ENCODE results near the gene RETREG1.
A peak's percentile ranks its signal among the peaks of the same experiment; 100 is the strongest.

Gene RETREG1

DNA sequence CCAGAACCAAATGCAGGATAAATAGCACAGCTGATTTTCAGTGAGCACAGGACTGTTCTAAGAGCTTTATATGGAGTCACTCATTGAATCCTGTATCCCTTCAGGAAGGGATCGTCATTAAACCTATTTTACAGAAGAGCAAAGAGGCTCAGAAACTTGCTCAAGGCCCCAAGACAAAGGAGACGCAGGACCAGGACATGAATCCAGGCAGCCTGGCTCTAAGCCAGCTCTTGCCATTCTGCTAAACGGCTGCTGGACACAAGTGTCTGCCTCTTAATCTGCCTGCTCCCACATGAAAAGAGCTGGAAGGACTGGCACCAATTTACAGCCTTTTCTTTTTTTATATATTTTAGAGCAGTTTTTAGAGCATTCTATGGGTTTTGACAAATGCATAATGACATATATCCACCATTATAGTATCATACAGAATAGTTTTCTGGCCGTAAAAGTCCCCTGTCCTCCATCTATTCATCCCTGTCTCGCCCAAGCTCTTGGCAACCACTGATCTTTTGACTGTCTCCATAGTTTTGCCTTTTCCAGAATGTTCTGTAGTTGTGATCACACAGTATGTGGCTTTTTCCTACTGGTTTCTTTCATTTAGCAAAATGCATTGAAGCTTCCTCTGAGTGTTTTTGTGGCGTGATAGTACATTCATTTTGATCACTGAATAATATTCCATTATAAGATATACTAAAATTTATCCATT is 37.5 kb downstream of the RETREG1 start:
- no peak for DNase-seq

DNA sequence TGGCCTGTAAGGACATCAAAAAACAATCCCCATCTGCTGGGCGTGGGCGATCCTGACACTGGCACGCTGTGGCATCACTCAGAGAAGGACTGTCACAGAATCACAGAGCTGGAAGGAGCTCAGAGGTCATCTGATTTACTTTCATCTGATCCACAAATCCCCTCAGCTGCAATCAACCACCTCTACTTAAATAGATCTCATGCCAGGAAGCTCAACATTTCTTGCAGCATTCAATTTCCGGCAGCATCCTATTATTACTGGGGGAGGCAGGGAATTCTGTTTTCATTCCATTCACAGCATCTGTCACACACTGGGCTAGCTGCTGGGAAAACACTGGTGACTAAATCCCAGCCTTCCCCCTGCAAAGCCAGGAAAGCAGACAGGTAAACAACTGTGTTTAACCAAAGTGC is 38.3 kb downstream of the RETREG1 start:
- no peak for DNase-seq

DNA sequence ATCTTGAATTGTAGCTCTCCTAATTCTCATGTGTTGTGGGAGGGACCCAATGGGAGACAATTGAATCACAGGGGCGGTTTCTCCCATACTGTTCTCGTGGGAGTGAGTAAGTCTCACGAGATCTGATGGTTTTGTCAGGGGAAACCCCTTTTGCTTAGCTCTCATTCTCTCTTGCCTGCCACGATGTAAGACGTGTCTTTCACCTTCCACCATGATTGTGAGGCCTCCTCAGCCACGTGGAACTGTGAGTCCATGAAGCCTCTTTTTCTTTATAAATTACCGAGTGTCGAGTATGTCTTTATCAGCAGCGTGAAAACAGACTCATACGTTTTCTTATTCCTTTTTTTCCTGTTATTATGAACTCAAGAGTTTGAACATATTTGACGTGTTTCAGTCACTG is 39.1 kb downstream of the RETREG1 start:
- DNase-seq, result no peak

DNA sequence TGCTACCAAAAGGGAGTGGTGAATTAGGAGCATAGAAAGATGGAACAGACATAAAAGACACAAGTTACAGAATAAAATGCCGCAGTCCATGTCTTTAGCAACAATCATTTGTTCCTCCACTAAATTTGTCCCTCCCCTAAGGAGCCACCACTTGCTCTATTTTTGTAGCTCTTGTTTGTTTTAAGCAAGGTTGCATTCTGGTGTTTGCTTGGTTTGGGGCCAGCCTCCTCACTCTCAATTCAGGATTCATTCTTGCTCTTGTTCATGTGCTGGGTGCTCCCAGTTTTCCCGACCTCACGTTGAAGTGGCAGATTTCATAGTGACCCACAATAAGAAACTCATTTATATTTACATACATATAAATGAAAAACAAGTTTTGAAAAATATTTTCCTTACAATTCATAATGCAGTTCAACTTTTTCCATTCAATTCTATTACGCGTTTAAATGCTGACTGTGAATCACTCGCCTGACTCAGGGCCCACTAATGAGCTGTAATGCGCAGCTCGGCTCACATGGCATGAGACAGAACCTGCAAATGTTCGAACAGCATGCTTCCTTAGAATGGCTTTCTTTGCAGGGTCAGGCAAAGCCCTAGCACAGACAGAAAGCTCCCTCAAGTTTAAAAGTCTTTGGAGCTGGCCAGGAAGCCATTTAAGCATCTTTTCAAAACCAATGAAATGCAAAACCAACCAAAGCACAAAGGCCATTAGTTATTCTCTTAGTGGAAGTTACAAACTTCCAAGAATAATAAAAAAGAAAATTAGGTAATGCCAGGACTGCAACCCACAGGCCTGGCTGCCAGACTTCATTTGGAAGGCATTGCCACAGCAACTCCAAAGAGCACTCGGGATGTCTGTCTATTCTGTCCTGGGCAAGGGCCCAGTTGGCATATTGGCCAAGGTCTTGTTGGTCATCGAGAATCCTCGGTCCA is 41.7 kb downstream of the RETREG1 start:
- no peak for DNase-seq

DNA sequence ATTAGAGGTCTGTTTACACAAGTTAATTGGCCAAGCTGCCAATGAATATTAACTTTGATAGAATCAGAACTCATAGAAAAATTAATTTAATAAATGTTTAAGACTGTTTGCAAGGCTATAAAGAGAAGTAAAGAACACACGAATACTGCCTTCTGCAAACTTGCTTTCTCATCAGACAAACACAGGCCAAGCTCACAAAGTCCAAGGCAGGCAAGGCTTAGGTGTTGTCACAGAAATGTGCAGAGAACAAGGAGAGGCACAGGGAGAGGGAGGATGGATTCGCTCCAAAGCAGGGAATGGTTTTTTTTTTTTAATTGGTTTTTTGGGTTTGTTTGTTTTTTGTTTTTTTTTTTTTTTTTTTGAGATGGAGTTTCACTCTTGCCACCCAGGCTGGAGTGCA is 43.4 kb downstream of the RETREG1 start:
- DNase-seq, result no peak

DNA sequence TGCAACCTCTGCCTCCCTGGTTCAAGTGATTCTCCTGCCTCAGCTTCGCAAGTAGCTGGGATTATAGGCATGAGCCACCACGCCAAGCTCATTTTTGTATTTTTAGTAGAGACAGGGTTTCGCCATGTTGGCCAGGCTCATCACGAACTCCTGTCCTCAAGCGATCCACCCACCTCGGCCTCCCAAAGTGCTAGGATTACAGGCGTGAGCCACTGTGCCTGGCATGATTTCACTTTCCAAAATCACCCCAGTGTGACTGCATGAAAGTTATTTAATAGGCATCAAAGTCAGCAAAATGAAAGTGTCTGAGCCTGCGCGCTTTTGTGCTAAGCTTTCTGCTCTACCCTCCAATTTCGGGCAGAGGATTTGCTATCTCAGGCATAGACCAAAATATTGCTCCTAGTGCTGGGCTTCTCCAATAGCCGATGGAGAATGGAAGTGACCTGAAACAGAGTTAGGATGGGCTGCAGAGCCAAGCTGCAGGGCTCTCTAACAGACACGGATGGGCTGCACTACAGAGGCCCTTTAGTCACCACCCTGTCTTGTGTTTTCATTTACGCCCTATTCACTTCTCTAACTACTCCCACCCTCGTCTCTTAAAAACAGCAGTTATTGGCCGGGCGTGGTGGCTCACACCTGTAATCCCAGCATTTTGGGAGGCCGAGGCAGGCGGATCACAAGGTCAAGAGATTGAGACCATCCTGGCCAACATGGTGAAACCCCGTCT is 44.3 kb downstream of the RETREG1 start:
- no peak for DNase-seq

DNA sequence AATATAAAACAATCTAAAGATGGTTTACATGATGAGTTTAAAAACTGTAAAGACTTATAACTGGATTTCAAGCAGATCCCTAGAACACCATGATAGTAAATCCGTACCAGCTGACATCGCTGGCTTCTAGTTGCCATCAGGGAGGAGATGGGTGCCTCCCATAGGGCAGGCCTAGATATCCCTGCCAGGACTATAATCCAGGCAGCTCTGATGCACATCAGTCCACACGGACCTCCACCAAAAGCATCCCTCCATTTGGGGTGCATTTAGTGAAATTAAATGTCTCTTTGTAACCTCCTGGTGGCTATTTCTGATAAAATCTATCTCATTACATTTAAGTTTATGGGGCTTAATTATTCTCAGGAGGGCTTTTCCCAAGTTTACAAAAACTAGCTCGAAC is 45.8 kb downstream of the RETREG1 start:
- DNase-seq, result no peak

DNA sequence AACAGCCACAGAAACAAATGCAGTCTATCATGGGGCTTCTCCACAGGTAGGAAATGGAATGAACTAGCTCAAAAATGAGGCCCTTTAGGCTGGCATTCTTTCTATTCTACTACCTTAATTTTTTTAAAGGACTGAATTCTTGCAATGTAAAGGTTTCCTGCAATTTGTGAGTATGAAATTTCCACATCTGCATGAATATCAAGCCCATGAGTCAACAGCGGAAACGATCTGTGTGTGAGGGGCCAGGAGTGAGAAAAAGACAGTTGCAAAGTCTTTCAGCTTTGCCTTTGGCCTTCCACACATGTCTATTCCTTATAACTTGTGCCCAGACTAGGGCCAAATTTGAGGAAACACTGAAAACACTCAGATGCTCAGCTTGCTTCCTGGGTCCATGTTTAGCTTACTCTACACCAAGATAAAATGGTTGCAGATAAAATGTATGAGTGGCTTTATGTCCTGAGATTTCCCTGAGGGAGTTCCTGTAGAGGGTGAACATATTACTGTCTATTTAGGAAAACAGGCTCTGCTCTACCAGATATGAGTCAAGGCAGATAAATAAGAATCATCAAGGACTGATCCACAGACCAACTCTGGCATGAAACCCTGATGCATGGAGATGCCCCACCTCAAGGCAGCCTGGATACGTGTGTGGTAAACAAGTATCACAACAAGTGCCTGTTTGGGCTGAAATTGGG is 46.5 kb downstream of the RETREG1 start:
- no peak for DNase-seq

DNA sequence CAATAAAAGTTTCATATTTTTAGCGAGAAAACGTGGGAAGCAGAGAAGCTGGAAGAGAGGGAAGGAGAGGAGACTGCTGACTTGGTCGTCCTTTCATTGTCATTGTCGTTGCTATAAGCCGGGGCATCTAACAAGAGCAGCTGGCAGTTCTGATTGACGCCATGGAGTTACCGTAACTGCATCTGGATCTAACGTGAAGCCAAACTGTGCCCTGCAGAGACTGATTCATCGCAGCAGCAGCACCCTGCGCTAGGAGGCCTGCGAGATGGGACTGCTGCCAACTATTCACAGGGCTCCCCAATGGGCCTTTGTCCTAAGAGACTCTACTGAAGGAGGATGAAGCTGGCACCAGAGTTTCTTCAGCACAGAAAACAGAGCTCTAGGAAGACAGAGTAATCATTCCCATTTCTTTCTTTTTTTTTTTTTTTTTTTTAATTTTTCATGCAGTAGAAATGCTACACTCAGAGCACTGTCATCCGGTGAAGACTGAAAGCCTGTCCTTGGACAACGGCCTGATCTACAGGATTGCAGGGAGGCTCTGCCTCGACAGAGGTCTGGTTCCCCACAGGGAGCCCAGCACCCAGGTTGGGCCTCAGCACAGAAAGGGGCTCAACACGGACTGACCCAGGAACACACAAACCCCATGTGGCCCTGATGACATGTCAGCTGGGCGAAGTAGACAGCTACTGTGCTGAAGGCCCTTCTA is 47.8 kb downstream of the RETREG1 start:
- no peak for DNase-seq

DNA sequence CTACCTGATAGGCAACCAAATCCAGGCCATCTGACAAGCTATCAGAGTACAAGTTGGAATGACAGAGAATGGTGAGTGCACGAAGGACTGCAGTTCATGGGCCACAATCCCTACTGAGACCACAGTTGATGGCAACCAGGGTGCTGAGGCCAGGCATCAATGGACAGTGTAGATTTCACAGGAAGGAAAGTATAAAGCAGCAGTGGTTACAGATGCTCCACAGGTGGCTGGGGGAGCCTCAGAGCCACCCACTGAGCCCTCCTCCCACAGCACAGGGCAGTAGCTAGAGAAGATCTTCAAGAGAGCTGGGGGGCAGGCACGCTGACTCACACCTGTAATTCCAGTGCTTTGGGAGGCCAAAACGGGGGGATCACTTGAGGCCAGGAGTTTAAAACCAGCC is 49.4 kb downstream of the RETREG1 start:
- DNase-seq, result no peak

DNA sequence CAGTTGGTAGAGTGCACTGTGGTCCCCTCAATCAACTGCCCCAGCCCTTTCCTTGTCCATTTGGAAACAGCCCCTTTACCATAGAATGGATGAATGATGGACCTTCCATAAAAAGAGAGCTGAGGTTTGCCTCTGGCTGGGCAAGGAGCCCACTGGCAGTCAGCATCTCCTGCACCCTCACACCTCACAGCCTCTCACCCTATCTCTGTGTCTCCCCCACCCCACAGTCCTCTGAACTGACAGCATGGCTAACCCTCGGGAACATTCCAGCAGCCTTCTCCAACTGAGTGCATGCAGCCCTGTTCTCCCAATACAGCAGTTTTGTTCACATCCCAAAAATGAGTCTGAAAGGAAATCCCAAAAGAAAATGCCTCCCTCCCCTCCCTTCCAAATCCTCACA is 51.7 kb downstream of the RETREG1 start:
- DNase-seq, result no peak

DNA sequence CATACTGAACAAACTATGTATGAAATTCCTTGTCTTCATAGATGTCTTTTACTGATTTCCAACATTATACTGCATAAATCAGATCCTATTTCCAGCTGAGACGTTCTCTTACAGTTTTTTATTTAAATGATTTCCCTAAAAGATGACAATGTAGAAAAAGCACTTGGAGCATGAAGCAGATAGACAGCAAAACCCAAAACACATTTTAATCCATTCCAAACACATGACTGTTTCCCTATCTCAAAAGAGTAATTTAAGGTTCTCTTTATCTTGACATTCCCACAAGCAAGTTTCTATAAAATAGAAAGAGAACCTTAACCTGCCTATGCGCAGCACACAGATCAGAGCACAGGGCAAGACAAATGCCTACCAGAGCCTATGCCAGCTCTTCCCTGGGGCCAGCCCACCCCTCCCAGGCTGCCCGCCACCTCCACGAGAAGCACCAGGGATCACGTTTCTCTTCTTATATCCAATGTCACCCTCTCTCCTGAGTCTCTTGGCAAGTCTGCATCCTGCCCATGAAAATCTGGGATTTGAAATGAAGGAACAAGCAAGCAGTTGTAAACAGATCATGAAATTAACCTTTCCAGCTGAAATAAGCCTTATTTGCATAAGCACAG is 52.4 kb downstream of the RETREG1 start:
- no peak for DNase-seq

DNA sequence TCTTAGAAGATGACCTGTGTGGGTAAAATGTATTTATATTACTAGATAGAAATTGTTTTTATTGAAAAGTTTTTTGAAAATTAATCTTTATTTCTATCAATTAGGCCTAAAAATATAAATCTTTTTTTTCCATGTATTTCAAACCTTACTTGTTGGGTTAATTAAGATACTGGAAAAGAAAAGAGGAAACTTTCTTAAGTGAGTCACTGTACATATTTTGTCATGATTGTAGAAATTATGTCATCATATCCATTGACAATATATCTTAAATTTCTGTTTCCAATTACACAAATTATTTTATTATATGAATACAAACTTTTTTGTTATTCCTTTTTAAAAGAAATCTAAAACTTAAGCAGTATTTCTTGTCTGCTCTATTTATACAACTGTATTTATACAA is 53.1 kb downstream of the RETREG1 start:
- DNase-seq, result no peak

DNA sequence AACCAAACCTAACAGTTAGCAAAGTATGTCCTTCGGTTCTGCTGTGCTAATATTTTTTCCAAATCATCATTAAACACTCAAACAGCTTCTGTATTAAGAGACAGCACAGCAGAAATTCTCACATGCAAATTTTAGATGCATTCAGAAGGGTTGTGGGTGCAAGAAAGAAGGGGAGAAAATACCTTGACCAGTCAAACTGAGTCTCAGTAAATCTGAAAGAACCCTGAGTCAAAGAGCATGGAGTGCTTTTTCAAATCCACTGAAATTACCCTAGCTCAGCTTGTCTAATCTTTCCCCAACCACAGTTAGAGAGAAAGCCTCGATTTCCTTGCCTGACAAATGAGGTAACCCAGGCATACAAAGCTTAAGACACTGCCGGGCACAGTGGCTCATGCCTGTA is 55.1 kb downstream of the RETREG1 start:
- DNase-seq, result no peak

DNA sequence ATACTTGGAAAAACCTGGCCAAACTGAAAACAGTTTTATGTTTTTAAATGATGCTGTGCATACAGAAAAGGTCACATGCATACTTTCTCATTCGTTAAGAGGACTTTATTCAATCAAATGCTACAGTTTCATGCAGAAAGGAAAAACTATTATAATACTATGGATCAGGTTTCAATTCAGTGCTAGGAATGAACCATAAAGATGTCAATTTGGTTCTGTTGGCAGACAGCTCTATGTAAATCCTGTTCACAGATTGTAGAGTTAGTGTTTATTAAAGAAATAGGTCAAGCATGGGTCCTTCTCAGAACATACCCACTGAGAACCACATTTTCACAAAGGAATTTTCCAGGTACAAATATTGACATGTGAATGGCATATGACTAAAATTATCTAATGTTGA is 57.1 kb downstream of the RETREG1 start:
- DNase-seq, result no peak

DNA sequence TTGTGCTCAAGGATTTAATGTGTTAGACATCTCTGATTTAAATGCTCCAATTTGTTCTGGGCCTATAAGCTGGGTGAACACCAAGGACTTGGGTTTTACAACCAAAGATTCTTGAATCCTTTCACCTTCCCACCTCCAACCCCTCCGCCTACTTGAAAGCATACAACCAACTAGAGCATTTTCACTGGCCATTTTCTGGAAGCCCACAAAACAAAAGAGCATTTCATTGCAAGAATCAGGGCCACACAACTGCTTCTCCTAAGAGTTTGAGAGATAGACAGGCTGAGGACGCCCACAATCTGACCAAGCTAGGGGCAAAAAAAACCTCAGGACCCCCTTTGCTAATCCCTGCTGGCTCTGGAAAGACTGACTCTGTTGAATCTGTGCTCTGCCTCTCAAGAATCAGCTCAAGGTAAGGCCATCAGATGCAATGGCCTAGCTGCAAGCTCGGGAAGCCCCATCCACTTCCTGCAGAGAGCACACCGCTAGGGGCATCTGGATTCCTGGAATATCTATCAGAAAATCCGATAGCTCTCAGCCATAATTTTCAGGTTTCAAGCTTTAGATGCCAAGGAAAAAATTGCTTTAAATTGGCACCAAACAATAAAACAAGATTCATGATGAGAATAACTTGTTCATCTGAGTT is 57.7 kb downstream of the RETREG1 start:
- no peak for DNase-seq

DNA sequence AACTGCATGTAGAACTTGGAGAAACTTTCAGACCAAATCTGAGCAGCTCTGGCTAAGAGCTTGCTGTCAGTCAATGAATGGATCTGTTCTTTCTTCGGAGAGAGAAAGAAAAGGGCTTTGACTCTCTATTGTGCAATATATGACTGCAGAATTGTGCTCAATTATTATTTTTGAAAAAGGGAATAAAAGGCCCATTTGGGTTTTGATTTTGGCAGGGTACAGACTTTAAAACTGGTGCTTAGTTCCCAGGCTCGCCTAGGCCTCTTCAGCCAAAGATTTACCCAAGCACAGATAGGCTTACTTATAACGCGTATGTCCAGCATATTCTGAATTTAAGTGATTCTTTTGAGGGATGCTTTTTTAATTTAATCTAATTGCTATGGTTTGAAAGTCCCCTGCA is 59.3 kb downstream of the RETREG1 start:
- DNase-seq, result no peak

DNA sequence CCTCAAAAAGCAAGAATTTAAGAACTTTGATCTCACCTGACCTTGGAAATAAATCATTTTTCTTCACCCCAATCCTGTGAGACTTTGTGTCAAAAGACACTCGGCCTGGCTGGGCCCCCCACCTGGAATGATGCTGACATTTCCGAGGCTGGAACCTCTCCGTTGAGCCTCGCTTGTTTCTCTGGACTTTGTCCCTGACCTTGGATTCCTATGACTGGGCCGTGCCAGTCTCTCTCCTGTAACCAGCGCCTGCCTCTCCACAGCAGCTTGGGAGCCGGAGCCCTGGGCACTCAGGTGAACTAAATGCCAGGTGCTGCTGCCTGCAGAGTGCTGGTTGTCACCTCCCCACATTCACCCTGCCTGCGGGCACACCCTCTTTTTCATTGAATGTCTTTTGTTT is 62.7 kb downstream of the RETREG1 start:
- DNase-seq, result no peak

DNA sequence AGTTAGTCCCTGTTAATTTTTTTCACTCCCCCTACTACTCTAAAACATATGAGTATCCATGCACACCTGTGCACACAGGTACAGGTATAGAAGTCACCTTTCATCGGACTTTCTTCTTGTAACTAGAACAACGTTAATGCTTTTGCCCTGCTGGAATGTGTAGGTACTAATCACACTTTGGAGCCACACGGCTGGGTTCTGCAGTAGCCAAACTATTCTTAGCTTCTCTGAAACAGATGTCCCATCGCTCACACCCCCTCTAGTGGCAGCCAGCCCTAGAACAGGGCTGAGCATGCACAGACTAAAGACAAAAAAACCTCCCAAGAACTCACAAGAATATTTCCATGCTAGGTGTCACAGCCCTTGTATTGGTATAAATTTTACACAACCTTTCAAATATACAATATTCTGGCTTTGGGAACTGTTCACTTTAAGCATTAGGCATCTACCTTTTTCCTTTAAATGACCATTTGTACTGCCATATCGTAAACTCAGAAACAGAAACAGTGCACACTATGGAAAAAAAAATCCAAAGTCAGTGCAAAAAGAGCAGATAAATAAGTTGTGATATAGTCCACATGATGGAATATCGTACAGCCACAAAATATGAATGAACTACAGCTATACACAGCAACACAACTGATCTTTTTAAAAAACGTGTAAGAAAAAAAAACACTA is 64.0 kb downstream of the RETREG1 start:
- peak; percentile 55 for DNase-seq

DNA sequence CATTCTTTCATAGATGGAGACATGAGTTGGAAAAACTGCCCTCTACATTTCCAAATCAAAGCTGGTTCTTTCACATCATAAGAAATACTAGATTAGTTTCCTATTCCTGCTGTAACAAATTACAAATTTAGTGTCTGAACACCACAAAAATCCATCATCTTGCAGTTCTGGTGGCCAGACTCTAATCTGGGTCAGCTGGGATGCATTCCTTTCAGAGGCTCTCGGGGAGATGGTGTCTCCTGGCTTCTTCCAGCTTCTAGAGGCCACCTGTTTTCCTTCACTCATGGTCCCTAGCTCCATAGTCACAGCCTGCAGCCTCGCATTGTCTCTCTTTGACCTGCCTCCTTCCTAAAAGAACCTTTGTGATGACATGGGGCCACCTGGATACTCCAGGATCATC is 65.2 kb downstream of the RETREG1 start:
- DNase-seq, result no peak
